Pancreas (tissue), 10 donors: ENCODE measurements around the gene RAD51C. TPM values are rescaled to one million over a fixed set of nuclear protein-coding genes. Genes with fewer than 3 reads are reported as not detected.
A peak's percentile ranks its signal among the peaks of the same experiment; 100 is the strongest.
"Not testable (repeated sequence)": the region's sequence is repeated elsewhere in the genome, so short reads cannot be mapped to it uniquely, and the experiment has no call there.

Experiments used
- ATAC-seq, 4 donors: fragments of 200-7000 bp; cut with Tn5 transposase; one replicate each; pipeline versions ENCODE4 v1.8.0 to v1.9.1; 2020; ENCODE audit warnings: mild to moderate bottlenecking in 4 of 4, moderate library complexity in 4 of 4
- DNase-seq, 6 donors: peaks; one replicate each; pipeline ENCODE4 v3.0.0-alpha.2; 2020
- FAIRE-seq: peaks from 2 replicates; lab custom pipeline; 2012; peaks lifted over from hg19 to GRCh38; lab: Jason Lieb, UNC
- H3K27ac ChIP-seq, 4 donors: fragments of 200-600 bp; sonication (generic); 1 replicate in 3 of 4; 2 replicates in 1 of 4; pipeline versions ENCODE4 v1.5.0 to v1.8.0; 2020
- H3K27me3 ChIP-seq, 4 donors: fragments of 200-600 bp; one replicate each; pipeline ENCODE4 v1.8.0; 2021
- H3K36me3 ChIP-seq, 3 donors: fragments of 200-600 bp; sonication (generic) in 1 of 3; one replicate each; pipeline versions ENCODE4 v1.5.0 to v1.8.0; 2020 to 2021
- H3K4me1 ChIP-seq, 3 donors: fragments of 200-600 bp; one replicate each; pipeline ENCODE4 v1.8.0; 2021
- H3K4me3 ChIP-seq, 4 donors: fragments of 200-600 bp; sonication (generic) in 2 of 4; one replicate each; pipeline versions ENCODE4 v1.5.0 to v1.8.0; 2020 to 2021
- H3K9me3 ChIP-seq, 4 donors: fragments of 200-600 bp; one replicate each; pipeline ENCODE4 v1.8.0; 2021
- CTCF ChIP-seq, 4 donors: fragments of 200-600 bp; sonication (generic) in 3 of 4; IDR thresholded peaks; one replicate each; pipeline versions ENCODE4 v1.5.0 to v1.8.0; 2021; ENCODE audit warnings: antibody characterized with exemption in 4 of 4
- WGBS, 2 donors: extraction: QIAGEN DNeasy Blood & Tissue Kit; methylation state at CpG; one replicate each; pipeline ENCODE4 v1.1.7; 2013; 5-methylcytosine and 5-hydroxymethylcytosine counted together
- intact Hi-C, 3 donors: fragments of 100-400 bp; cut with DNase I; formaldehyde crosslinking; loops; one replicate each; pipeline versions ENCODE4 v1.11.1 to v1.14.2; 2022
- polyA plus RNA-seq, 2 donors: library from polyadenylated mRNA; stranded (reverse); fragments of 200-250 nt; gene quantifications; one replicate each; pipeline ENCODE4 v1.2.3, GENCODE V29; 2013
- total RNA-seq, 6 donors: library from RNA; stranded (reverse); fragmentation: NEBNext Ultra II Directional in 4 of 6; extraction: Animal tissue kit (Norgen Biotek cat#: 25700) in 4 of 6; gene quantifications; one replicate each; pipeline versions ENCODE4 v1.2.1 to v1.2.4, GENCODE V29; 2021 to 2023
- donor health status: healthy with polysubstance abuse.
- donor health status: DM: no; HTN: no; CAD: no; lungs with moderate emphysema.
- donor health status: DM: no; HTN: no; CAD: no.
- donor health status: control.
- donor health status: control.
- donor health status: Bipolar disorder and iron deficiency.
- donor health status: DM: yes; HTN: yes; CAD: no.
- donor health status: DM: no; HTN: no; CAD: no.
- donor health status: DM: no; HTN: no; CAD: no.
- donor health status: DM: yes; HTN: yes; CAD: no.

The RAD51C gene
- total and polyA plus RNA-seq, 8 donors, result 3.7 to 12.8 (median 8.3) TPM

DNA sequence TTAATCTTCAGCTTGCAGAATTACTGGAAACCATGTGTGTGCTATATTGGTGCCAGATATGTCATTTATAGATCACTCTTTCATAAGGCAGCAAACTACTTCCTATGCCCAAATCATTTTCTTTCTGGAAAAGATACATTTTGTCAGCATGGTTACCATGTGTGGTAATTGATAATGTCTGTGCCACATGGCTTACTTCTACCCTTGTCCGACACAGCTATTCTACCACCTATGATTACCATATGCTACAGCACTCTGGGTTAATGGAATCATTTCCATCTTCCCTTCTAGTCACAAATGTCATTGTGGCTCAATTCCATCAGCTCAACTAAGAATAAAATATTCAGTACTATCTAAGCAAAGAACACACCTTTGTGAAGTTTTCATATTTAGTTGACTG, 55.3 kb downstream of the RAD51C start:
- DNase-seq (no peak), ATAC-seq (no peak), FAIRE-seq (no peak)
- Histone ChIP-seq H3K36me3 (no peaks in the 10 kb centered on the region), H3K4me1 (no peaks in the 10 kb centered on the region), H3K27me3 (no peaks in the 10 kb centered on the region), H3K4me3 (no peak overlapping the region), H3K9me3 (no peaks in the 10 kb centered on the region), H3K27ac (no peak overlapping the region)
- no peak for TF ChIP-seq CTCF (IDR thresholded peaks at IDR 0.05)
- WGBS, 2 donors, result 87 to 94% methylated on average over 1 of the region's 1 CpG
- intact Hi-C loops, result no loop called here

DNA sequence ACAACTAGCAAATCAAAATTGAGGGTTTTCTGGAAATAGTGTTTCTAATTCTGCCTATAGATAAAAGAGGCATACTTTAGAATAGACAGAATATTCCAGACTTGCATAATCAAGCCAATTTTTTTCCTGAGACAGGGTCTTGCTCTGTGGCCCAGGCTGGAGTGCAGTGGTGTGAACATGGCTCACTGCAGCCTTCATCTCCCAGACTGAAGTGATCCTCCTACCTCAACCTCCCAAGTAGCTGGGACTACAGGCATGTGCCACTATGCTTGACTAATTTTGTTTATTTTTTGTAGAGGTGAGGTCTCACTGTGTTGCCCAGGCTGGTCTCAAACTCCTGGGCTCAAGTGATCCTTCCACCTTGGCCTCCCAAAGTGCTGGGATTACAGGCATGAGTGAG, 57.2 kb downstream of the RAD51C start:
- ATAC-seq, intact Hi-C loops: not testable (repeated sequence)

GRCh38 chr17:58753026-58753425, 60.6 kb downstream of the RAD51C start:
- Histone ChIP-seq H3K4me1 (peaks cover 0 to 8% (median 6%) of the 10 kb centered on the region in 3 donors), H3K9me3 (no peaks in the 10 kb centered on the region), H3K27ac (no peak overlapping the region), H3K36me3 (no peaks in the 10 kb centered on the region), H3K27me3 (peaks cover 0 to 14% (median 11%) of the 10 kb centered on the region in 4 donors), H3K4me3 (no peak overlapping the region)
- intact Hi-C loops, result no loop called here
- WGBS, 2 donors, result 42 to 48% methylated on average over 2 of the region's 2 CpGs
- TF ChIP-seq CTCF (IDR thresholded peaks at IDR 0.05), result no peak
- ATAC-seq (no peak), DNase-seq (no peak), FAIRE-seq (no peak)

More for the DNA sequence above, 57.2 kb downstream of the RAD51C start:
- not testable (repeated sequence) for H3K27ac ChIP-seq, H3K9me3 ChIP-seq, H3K27me3 ChIP-seq, DNase-seq, H3K4me3 ChIP-seq, H3K36me3 ChIP-seq, FAIRE-seq, H3K4me1 ChIP-seq

GRCh38 chr17:58755269-58755576, 62.8 kb downstream of the RAD51C start:
- DNase-seq (no peak), FAIRE-seq (no peak), ATAC-seq (no peak)
- Histone ChIP-seq H3K27ac (no peak overlapping the region), H3K4me3 (peak overlapping the region in 2 of 4 donors; percentile 49 to 61), H3K9me3 (no peaks in the 10 kb centered on the region), H3K4me1 (peaks cover 0 to 8% (median 6%) of the 10 kb centered on the region in 3 donors), H3K27me3 (peaks cover 0 to 35% (median 14%) of the 10 kb centered on the region in 4 donors), H3K36me3 (no peaks in the 10 kb centered on the region)
- no peak for TF ChIP-seq CTCF (IDR thresholded peaks at IDR 0.05)
- 8 to 11% methylated on average over 2 of the region's 2 CpGs for WGBS, 2 donors
- intact Hi-C loops, result no loop called here

- ATAC-seq, result peak; percentile 84 to 98 (median 96)
- no peak within 1 kb of the TSS for H3K27ac ChIP-seq
These were observed 63.3 kb downstream of the RAD51C start, which contains the start of gene PPM1E for GRCh38 chr17:58755577-58756245. Gene PPM1E, plus strand, starts transcription at chr17:58755854.

More at GRCh38 chr17:58755577-58756245, 63.3 kb downstream of the RAD51C start, which contains the start of gene PPM1E:
- no peaks in the 10 kb centered on the region for H3K9me3 ChIP-seq
- DNase-seq, result peak; percentile 11 to 78 (median 38)
- WGBS, 2 donors, result 1 to 2% methylated on average over 56 to 71 of the region's 71 CpGs
- peaks cover 0 to 40% (median 14%) of the 10 kb centered on the region in 4 donors for H3K27me3 ChIP-seq
- peak within 1 kb of the TSS; percentile 28 to 61 (median 46) for H3K4me3 ChIP-seq
- intact Hi-C loops, result no loop called here
- no peak for TF ChIP-seq CTCF (IDR thresholded peaks at IDR 0.05)
- H3K4me1 ChIP-seq, result peaks cover 0 to 8% (median 6%) of the 10 kb centered on the region in 3 donors
- no peaks in the 10 kb centered on the region for H3K36me3 ChIP-seq
- no peak for FAIRE-seq
